Cortex of kidney (tissue), 1 donor: ENCODE results near the gene TM2D3.

Experiments used
- DNase-seq: peaks from one replicate; lab custom pipeline; 2025; lab: John Stamatoyannopoulos, UW

TM2D3 gene

DNA sequence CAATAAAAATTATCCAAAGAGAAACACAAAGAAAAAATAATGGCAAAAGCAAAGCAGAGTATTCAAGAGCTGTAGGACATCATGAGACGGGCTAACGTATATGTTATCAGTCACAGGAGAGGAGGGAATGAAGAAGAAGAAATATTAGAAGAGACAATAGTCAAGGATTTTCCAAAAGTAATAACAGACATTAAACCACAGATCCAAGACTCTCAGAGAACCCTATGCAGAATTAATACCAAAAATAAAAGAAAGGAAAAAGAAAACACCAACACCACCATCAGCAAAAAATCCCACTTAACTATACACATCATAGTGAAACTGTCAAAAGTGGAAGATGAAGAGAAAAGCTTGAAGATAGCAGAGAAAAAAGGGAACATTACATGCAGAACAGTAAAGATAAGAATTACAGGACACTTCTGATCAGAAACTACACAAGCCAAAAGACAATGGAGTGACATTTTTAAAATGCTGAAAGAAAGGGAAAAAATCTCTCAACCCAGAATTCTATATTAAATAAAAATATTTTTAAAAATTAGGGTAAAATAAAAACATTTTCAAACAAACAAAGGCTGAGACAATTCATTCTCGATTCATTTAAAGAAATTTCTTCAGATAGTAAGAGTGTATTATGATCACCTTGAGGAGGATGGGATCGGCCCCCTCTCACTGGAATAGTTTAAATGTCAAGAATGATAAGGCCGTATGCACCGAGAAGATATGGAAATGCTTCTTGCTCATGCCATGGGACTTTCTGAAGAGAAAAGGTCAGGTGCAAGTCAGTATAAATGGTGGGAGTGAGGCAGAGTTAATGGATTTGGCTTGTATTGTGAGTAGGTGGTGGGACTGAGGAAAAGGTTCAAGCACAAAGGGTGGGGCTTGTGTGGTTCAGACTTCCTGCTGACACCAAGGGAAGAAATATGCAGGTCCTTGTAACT, 28.5 kb downstream of the TM2D3 start:
- DNase-seq: no peak

GRCh38 chr15:101621961-101622360, 30.2 kb downstream of the TM2D3 start:
- DNase-seq: no peak

DNA sequence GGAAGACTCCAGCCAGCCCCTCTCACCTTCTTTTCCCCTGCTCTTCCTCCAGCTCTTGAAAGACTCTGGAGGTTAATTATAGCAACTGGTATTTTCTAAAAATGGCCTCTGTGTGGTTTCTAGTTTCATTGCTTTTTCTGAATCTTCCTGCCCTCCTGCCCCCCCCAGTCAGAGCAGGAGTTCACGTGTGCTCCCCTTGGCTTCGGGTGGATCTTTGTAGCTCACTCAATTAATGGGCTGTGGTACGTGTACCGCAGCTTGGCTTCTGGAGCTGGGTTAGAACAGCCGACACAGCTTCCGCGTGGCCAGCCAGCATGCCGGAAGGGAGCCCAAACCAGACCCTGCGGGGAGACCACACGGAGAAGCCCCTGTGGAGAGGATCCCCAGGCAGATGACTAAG, 31.5 kb downstream of the TM2D3 start:
- no peak for DNase-seq

DNA sequence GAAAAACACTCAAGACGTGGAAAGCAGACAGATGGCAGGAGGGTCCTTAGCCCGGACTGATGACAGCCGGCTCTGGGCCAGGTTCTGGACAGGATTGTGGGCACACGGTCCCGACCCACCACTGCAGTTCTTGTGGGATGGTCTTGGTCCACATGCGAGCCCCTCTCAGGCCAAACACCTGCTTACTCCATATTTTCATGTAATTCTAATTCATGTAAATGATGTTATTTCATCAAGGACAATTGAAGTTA, 32.6 kb downstream of the TM2D3 start:
- DNase-seq: no peak

DNA sequence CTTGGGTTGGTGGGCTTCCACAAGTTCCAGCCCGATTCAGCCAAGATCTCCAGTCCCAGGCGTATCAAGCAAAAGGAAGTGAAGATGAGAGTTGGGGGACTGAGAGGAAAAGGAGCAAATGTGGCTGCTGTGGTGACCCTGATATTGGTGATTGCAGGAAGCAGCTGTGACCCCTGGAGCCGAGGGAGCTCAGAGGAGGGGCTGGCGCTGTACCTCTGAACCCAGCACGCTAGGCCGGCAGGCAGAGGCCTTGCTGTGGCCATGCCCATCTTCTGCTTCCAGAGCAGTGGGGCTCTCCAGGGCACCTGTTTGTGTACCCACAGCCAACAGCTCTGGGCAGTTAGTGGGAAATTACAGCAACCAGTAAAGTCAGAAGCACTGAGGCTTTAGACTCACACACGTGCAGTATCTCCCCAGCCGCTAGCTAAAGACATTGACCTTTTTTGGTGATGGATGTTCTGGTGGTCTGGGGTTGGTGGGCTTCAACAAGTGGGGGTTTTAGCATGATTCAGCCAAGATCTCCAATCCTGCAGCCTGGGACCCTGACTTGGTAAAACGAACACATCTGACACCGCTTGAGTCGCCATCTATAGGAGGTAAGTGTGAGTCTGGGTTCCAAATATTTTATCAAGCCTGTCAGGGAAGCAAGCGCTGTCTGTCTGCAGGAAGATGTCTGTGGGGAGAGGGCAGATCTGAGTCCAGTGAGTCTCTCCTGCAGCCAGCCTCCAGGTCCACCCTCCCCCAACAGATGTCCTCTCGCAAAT, 33.1 kb downstream of the TM2D3 start:
- DNase-seq: no peak

- no peak for DNase-seq
Observed at GRCh38 chr15:101618076-101618475, 34.1 kb downstream of the TM2D3 start.

DNA sequence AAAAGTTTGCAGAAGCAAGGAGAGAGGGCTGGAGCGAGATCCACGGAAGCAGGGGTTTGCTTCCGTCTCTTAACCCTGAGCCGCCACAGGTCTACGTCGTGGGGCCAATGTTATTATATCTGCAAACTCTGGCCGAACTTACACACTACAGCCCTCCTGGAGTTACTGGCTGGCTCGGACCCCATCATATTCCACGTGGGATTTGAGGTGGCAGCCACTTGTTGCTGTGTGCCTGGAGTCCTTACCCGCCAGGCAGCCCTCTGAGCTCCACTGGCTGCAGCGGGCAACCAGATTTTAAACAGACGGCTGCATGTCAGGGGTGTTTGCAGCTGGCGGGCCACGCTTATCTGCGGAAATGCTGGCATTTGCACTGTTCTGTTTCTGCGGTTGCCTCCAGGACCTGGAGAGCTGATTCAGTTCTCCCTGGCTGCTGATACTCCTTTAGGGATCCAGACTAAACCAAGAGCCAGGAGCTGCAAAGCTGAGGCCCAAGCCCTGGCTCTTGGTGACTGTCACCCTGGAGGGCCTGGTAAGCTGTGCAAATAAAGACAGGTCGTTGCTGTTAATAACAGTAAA, 34.7 kb downstream of the TM2D3 start:
- no peak for DNase-seq

DNA sequence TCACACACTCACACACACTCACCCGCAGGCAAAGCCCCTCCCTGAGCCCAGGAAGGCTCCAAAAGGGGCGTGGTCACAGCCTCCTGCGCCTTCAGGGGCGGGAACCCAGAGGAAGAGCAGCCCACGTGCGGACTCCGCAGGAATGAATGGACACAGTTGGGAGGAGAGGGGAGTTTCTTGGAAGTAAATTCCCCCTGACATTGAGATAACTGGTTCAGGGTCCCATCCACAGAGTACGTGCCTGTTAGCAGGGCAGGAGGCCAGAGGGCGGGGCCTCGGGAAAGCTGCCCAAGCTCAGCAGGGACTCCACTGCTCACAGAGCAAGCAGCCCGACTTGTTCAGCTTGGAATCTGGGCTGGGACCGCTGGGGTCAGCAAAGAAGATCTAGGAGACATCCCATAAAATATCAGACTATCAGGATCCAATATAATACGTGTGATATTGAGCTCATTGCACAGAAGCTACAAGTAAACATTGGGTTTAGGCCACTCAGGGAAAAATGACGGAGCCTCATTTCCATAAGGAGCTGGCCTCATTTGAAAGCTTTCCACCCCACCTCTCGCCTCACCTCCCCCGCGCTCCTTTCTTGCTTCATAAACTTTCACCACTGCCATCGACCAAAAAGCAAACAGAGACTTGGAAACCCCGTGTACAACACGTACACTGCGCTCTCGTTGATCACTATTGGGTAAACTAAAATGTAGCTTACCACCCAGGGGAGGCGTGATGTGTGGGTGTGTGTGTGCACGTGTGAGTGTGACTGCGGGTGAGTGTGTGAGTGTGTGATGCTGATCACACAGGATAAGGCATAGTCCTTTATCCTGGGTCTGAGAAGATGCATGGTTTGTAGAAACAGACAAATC, 36.0 kb downstream of the TM2D3 start:
- DNase-seq: no peak

DNA sequence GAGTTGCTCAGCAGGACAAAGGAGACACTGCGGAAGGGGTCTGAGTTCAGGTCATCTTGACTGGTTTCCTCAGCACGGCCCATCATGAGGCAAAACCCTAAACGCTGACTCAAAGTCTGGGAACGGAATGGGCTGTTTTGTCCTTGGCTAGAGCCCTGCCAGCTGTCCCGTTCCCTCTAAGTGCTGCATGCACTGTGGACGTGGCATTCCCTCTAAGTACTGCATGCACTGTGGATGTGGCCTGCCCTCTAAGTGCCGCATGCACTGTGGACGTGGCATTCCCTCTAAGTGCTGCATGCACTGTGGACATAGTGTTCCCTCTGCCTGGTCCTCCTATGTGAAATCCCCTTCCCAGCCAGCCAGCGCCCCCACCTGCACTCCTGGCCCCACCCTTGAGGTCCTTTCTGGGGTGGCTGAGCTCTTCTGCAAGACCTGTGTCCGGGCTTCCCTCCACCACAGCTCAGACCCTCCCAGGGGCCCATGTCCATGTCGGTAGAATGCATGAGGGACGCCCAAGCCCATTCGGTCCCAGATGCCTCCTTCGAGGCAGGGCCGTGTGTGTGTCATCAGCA, 36.7 kb downstream of the TM2D3 start:
- no peak for DNase-seq

GRCh38 chr15:101614761-101615160, 37.4 kb downstream of the TM2D3 start:
- DNase-seq: no peak

DNA sequence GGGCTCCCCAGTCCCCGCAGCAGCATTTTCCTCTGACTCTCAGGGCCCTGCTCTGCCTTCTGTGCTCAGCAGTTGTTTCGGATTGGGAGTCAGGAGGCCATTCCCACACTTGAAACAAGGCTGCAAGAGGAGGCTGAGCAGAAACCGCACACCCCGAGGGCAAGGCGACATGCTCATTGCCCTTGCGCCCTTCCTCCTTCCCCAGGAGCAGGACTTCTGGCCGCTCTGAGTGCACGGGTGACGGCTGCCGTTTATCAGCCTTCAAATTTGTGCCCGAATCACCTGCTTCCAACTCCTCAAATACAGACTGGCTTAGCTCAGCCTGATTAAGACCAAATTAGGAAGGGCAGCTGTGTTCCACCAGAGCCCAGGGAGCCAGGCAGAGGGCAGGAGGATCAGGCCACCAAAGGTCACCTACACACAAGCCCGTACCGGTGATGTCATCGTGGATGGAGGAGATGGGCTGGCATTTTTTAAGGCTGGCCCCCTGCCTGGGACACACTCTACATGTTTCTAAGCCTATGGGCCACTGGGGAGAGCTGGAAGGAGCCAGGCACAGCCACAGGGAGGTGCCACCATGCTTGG, 38.1 kb downstream of the TM2D3 start:
- DNase-seq: no peak

GRCh38 chr15:101613130-101614000, 38.8 kb downstream of the TM2D3 start:
- no peak for DNase-seq

DNA sequence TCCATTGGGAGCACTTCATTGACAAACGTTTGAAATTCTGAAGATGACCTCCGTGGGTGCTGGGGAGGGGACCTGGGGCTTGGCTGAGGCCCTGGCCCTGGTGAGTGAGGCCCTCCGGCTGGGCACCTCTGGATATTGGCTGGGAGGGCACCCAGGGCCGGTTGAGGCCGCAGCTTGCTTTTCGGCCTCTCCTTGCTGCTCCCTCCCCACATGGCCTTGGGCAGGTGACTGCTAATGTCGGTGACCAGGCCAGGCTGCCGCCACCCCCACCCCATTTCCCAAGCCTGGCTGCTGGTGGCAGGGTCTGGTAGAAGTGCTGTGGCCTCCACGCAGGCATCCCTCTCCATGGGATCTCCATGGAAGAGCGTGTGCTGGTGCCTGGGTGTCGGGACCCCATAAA, 39.5 kb downstream of the TM2D3 start:
- no peak for DNase-seq

GRCh38 chr15:101611580-101612299, 40.4 kb downstream of the TM2D3 start:
- DNase-seq: no peak

- DNase-seq: no peak
Observed at GRCh38 chr15:101611007-101611406, 41.2 kb downstream of the TM2D3 start.

GRCh38 chr15:101610611-101611000, 41.6 kb downstream of the TM2D3 start:
- no peak for DNase-seq

GRCh38 chr15:101609742-101610610, 42.2 kb downstream of the TM2D3 start:
- DNase-seq: no peak

- DNase-seq: no peak
Observed at GRCh38 chr15:101608201-101608600, 44.0 kb downstream of the TM2D3 start.

DNA sequence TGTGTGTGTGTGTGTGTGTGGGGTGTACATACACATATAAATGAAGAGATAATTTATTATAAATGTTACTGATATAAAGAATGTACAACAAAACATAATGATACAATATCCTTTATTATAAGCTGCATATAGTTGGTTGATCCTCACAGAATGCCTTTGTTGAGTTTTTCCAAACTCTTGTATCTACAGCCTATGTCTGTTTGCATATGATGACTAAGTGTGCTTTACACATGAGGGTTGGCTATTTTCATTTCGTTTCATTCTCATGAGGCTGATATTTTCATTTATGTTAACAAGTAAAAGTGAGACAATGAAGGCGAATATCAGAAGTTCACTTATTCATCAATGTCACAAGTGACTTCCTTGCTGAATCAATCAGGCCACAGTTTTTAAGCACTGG, 45.1 kb downstream of the TM2D3 start:
- DNase-seq: no peak
